GM12864 (cell line): ENCODE measurements around the gene YARS1.

Source experiments
- DNase-seq: peaks from one replicate; pipeline ENCODE4 v3.0.0-alpha.2; 2011; ENCODE audit warnings: low read depth
- H3K4me3 ChIP-seq: 2 replicates; pipeline ENCODE4 v1.5.1; 2011; ENCODE audit warnings: mild to moderate bottlenecking, low read depth, low read length, control low read depth
- CTCF ChIP-seq: IDR thresholded peaks from 2 replicates; pipeline ENCODE4 v1.5.1; 2011; ENCODE audit warnings: low read depth, mild to moderate bottlenecking, moderate library complexity, low read length, control low read depth, inconsistent platforms; ENCODE audit errors: missing control alignments

Gene YARS1

GRCh38 chr1:32817159-32817814 lies at the start of gene YARS1, which contains the start of gene S100PBP:
Gene YARS1 (minus strand): TSS chr1:32817358. CDS start chr1:32817244, 114 bp downstream.
Gene S100PBP (plus strand): TSS chr1:32817653. CDS start chr1:32826100, 8,447 bp downstream.
- DNase-seq: peak; percentile 92
- no peak for TF ChIP-seq CTCF
- H3K4me3 ChIP-seq: peak within 1 kb of the TSS; percentile 88

- no peak for TF ChIP-seq CTCF
- no peak for DNase-seq
- H3K4me3 ChIP-seq: no peak overlapping the region
These were observed 48.7 kb upstream of the YARS1 start for GRCh38 chr1:32865639-32866405.

GRCh38 chr1:32864375-32865019 lies 47.3 kb upstream of the YARS1 start:
- no peak for DNase-seq
- no peak overlapping the region for H3K4me3 ChIP-seq
- TF ChIP-seq CTCF: no peak

GRCh38 chr1:32863881-32864245 lies 46.7 kb upstream of the YARS1 start:
- no peak overlapping the region for H3K4me3 ChIP-seq
- TF ChIP-seq CTCF: no peak
- no peak for DNase-seq

DNA sequence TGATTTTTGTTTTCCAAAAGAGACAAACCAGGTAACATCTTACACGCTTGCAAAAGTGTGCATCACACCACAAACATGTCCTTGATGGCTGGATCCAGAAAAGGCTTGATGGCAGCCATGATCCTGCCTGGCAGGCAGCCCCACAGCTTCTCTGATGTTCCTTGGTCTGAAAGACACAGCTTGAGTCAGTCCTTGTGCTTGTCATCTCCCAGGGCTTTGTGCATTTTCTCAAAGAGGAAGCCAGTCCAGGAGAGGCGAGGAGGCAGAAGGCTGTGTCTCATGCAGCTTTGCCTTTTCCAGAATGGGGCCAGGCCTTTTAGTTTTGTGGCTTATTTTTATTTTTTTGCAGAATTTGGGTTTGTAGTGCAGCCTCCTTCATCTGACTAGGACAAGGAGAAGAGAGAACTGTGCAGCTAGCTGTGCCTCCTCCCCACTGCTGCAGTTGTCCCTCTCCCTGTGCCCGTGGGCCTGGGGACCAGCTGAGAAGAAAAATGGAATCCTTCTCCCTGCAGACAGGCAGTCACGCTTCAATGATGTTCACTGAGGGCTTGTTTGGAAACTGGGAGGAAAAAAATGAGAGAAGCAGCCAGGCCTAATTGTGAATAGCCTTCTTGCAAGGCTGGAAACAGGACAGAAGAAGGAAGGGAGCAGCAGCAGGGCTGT lies 46.2 kb upstream of the YARS1 start:
- TF ChIP-seq CTCF: no peak
- no peak overlapping the region for H3K4me3 ChIP-seq
- no peak for DNase-seq

DNA sequence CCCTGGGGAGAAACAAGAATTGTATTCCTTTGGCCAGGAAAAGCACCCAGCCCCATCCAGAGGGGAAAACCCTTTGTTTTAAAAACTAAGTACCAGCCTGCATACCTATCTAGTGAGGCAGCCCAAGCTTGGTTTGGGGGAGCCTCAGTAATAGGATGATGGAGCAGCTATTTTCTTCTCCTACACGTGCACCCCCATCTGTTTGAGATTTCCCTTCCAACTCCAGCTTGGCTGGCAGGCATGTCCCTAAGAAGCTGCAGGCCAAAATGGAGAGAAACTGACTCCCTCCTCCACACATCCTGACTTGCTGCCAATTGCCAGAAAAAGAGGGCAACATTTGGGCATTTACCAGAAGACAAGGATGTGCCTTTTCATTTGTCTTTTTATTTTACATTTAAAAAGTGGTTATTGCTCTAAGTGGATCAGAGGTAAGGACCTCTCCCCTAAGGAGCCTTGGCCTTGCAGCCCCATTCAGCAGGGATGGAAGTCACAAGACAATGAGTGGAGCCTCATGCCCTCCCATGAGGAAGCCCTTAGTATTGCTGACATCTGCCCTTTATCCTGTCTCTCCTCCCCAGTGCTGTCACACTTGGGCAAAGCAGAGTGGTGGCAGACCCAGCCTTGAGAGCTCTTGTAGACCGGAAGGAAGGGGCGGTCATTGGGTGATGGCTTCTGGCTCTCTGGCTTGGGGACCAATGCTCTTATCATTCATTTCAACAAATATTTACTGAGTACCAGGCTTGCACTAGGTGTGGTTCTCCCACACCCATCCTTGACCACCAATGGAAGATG lies 44.9 kb upstream of the YARS1 start:
- no peak for TF ChIP-seq CTCF
- H3K4me3 ChIP-seq: no peak overlapping the region
- DNase-seq: no peak
